Epithelial cell of proximal tubule (primary cell): Measurements from ENCODE around the gene GRIK3. TPM values are rescaled to one million over a fixed set of nuclear protein-coding genes. Genes with fewer than 3 reads are reported as not detected.
"Not testable (repeated sequence)": the region's sequence is repeated elsewhere in the genome, so short reads cannot be mapped to it uniquely, and the experiment has no call there.

Experiments used
- DNase-seq: peaks from one replicate; pipeline ENCODE4 v3.0.0-alpha.2; 2011; ENCODE audit warnings: low read depth
- H3K4me3 ChIP-seq: 2 replicates; pipeline ENCODE4 v1.5.1; 2011; ENCODE audit warnings: low read depth, mild to moderate bottlenecking, low read length
- total RNA-seq: library from RNA; depleted of rRNA; stranded (reverse); fragments of >200 nt; gene quantifications from 2 replicates; pipeline ENCODE4 v1.2.3, GENCODE V29; 2015
- TF ChIP-seq, protein P1 (sequence below): conservative IDR thresholded peaks from 2 replicates; pipeline ENCODE4 v1.5.1; 2012; ENCODE audit warnings: low read depth, mild to moderate bottlenecking, low read length

GRIK3 gene
- total RNA-seq, 1 donor from 2014 or later, result not detected

GRCh38 chr1:36922071-36922470 is 112.2 kb downstream of the GRIK3 start:
- no peak overlapping the region for H3K4me3 ChIP-seq
- no peak for DNase-seq
- TF ChIP-seq, protein P1, sequence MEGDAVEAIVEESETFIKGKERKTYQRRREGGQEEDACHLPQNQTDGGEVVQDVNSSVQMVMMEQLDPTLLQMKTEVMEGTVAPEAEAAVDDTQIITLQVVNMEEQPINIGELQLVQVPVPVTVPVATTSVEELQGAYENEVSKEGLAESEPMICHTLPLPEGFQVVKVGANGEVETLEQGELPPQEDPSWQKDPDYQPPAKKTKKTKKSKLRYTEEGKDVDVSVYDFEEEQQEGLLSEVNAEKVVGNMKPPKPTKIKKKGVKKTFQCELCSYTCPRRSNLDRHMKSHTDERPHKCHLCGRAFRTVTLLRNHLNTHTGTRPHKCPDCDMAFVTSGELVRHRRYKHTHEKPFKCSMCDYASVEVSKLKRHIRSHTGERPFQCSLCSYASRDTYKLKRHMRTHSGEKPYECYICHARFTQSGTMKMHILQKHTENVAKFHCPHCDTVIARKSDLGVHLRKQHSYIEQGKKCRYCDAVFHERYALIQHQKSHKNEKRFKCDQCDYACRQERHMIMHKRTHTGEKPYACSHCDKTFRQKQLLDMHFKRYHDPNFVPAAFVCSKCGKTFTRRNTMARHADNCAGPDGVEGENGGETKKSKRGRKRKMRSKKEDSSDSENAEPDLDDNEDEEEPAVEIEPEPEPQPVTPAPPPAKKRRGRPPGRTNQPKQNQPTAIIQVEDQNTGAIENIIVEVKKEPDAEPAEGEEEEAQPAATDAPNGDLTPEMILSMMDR, result no peak

GRCh38 chr1:36920801-36921405 is 113.4 kb downstream of the GRIK3 start:
- H3K4me3 ChIP-seq, result no peak overlapping the region
- TF ChIP-seq, protein P1, result no peak
- DNase-seq, result no peak

GRCh38 chr1:36920371-36920770 is 113.9 kb downstream of the GRIK3 start:
- no peak for DNase-seq
- TF ChIP-seq, protein P1, result no peak
- no peak overlapping the region for H3K4me3 ChIP-seq

GRCh38 chr1:36919491-36920145 is 114.7 kb downstream of the GRIK3 start:
- DNase-seq, result no peak
- TF ChIP-seq, protein P1, result no peak
- H3K4me3 ChIP-seq, result no peak overlapping the region

GRCh38 chr1:36918604-36919003 is 115.7 kb downstream of the GRIK3 start:
- no peak overlapping the region for H3K4me3 ChIP-seq
- TF ChIP-seq, protein P1, result no peak
- DNase-seq, result no peak

DNA sequence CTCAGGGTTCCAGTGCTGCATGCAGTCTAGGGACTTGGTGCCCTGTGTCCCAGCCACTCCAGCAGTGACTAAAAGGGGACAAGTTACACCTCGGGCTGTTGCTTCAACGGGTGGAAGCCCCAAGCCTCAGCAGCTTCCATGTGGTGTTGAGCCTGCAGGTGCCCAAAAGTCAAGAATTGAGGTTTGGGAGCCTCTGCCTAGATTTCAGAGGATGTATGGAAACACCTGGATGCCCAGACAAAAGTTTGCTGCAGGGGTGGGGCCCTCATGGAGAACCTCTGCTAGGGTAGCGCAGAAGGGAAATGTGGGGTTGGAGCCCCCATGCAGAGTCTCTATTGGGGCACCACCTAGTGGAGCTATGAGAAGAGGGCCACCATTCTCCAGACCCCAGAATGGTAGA is 117.8 kb downstream of the GRIK3 start:
- not testable (repeated sequence) for DNase-seq, H3K4me3 ChIP-seq

GRCh38 chr1:36913484-36914060 is 120.7 kb downstream of the GRIK3 start:
- TF ChIP-seq, protein P1, result no peak
- DNase-seq, result no peak
- H3K4me3 ChIP-seq, result no peak overlapping the region
